Sigmoid colon (tissue), 7 donors: Measurements from ENCODE around the gene DPP6. TPM values are rescaled to one million over a fixed set of nuclear protein-coding genes. Genes with fewer than 3 reads are reported as not detected.

ENCODE experiments used
- DNase-seq: peaks from one replicate; pipeline ENCODE4 v3.0.0-alpha.2; 2019
- H3K27ac ChIP-seq, 4 donors: fragments of 200-600 bp; sonication (generic); one replicate each; pipeline ENCODE4 v1.5.1; 2016 to 2019; ENCODE audit warnings: mild to moderate bottlenecking in 1 of 4
- H3K27me3 ChIP-seq, 3 donors: fragments of 200-600 bp; sonication (generic); one replicate each; pipeline ENCODE4 v1.5.1; 2019; ENCODE audit warnings: mild to moderate bottlenecking in 1 of 3
- H3K36me3 ChIP-seq, 4 donors: fragments of 200-600 bp; sonication (generic); one replicate each; pipeline ENCODE4 v1.5.1; 2016 to 2019
- H3K4me1 ChIP-seq, 4 donors: fragments of 200-600 bp; sonication (generic); one replicate each; pipeline ENCODE4 v1.5.1; 2017 to 2019
- H3K4me3 ChIP-seq, 4 donors: fragments of 200-600 bp; sonication (generic); one replicate each; pipeline ENCODE4 v1.5.1; 2017 to 2019; ENCODE audit warnings: mild to moderate bottlenecking in 2 of 4, moderate library complexity in 1 of 4
- H3K9me3 ChIP-seq, 4 donors: fragments of 200-600 bp in 3 of 4; sonication (generic) in 3 of 4; one replicate each; pipeline versions ENCODE4 v1.5.1 to v1.6.1; 2013 to 2019
- CTCF ChIP-seq, 4 experiments: fragments of 450-650 bp in 3 of 4; fragments of 200-600 bp in 1 of 4; IDR thresholded peaks; one replicate each; pipeline ENCODE4 v1.5.1; 2016 to 2019; ENCODE audit warnings: antibody characterized with exemption in 4 of 4, mild to moderate bottlenecking in 3 of 4, moderate library complexity in 2 of 4
- EP300 ChIP-seq, 4 donors: sonication (generic); formaldehyde crosslinking; IDR thresholded peaks; one replicate each; pipeline ENCODE4 v1.6.1; 2017; ENCODE audit warnings: antibody characterized with exemption in 4 of 4
- POLR2A ChIP-seq, 2 donors: fragments of 450-650 bp; IDR thresholded peaks; one replicate each; pipeline ENCODE4 v1.6.1; 2016; ENCODE audit warnings: antibody characterized with exemption in 2 of 2, mild to moderate bottlenecking in 2 of 2, moderate library complexity in 2 of 2
- POLR2AphosphoS5 ChIP-seq, 4 donors: sonication (generic); formaldehyde crosslinking; IDR thresholded peaks; one replicate each; pipeline ENCODE4 v1.6.1; 2017; ENCODE audit warnings: antibody characterized with exemption in 4 of 4
- WGBS, 2 donors: extraction: QIAGEN DNeasy Blood & Tissue Kit; methylation state at CpG; one replicate each; pipeline ENCODE4 v1.1.7; 2013; 5-methylcytosine and 5-hydroxymethylcytosine counted together
- intact Hi-C: fragments of 100-400 bp; cut with DNase I; formaldehyde crosslinking; loops from one replicate; pipeline ENCODE4 v1.15.1; 2023
- polyA plus RNA-seq, 3 donors: library from polyadenylated mRNA; stranded (reverse); fragments of 200-250 nt; gene quantifications; one replicate each; pipeline ENCODE4 v1.2.3, GENCODE V29; 2013
- total RNA-seq, 4 donors: library from RNA; depleted of rRNA; stranded (reverse); fragments of >200 nt; gene quantifications; one replicate each; pipeline ENCODE4 v1.1.0, GENCODE V29; 2016
- donor health status: healthy with polysubstance abuse.
- donor health status: Bipolar disorder and iron deficiency.
- donor health status: healthy.

The DPP6 gene
- total and polyA plus RNA-seq, 7 donors, result 1.2 to 53.2 (median 41.0) TPM; not detected in 1

- H3K27ac ChIP-seq, result no peak overlapping the region
- 54 to 59% methylated on average over 14 of the region's 14 CpGs for WGBS, 2 donors
- peak; percentile 52 for DNase-seq
These were observed 851.0 kb downstream of the DPP6 start for GRCh38 chr7:154903083-154903731.

GRCh38 chr7:154905146-154905545 is 852.9 kb downstream of the DPP6 start:
- TF ChIP-seq POLR2AphosphoS5 (IDR thresholded peaks at IDR 0.05) (no peak), POLR2A (IDR thresholded peaks at IDR 0.05) (no peak), EP300 (IDR thresholded peaks at IDR 0.05) (no peak), CTCF (IDR thresholded peaks at IDR 0.05) (no peak)
- DNase-seq, result peak; percentile 18
- Histone ChIP-seq H3K4me3 (no peak overlapping the region), H3K4me1 (no peaks in the 10 kb centered on the region), H3K36me3 (no peaks in the 10 kb centered on the region), H3K27me3 (peaks cover 0 to 23% (median 0%) of the 10 kb centered on the region in 3 donors), H3K9me3 (no peaks in the 10 kb centered on the region), H3K27ac (no peak overlapping the region)
- WGBS, 2 donors, result 91 to 92% methylated on average over 8 of the region's 8 CpGs
- intact Hi-C loops, result no loop called here

More at GRCh38 chr7:154903083-154903731, 851.0 kb downstream of the DPP6 start:
- Histone ChIP-seq H3K9me3 (no peaks in the 10 kb centered on the region), H3K4me1 (no peaks in the 10 kb centered on the region), H3K4me3 (no peak overlapping the region), H3K36me3 (no peaks in the 10 kb centered on the region), H3K27me3 (peaks cover 0 to 18% (median 8%) of the 10 kb centered on the region in 3 donors)
- TF ChIP-seq EP300 (IDR thresholded peaks at IDR 0.05), result no peak
- TF ChIP-seq POLR2AphosphoS5 (IDR thresholded peaks at IDR 0.05), result no peak
- TF ChIP-seq CTCF (IDR thresholded peaks at IDR 0.05), result no peak
- no peak for TF ChIP-seq POLR2A (IDR thresholded peaks at IDR 0.05)
- intact Hi-C loops, result no loop called here

- no peaks in the 10 kb centered on the region for H3K4me1 ChIP-seq
- H3K27ac ChIP-seq, result no peak overlapping the region
- 84 to 87% methylated on average over 8 of the region's 8 CpGs for WGBS, 2 donors
- no peaks in the 10 kb centered on the region for H3K36me3 ChIP-seq
- H3K9me3 ChIP-seq, result no peaks in the 10 kb centered on the region
- intact Hi-C loops, result no loop called here
- TF ChIP-seq POLR2AphosphoS5 (IDR thresholded peaks at IDR 0.05) (no peak), EP300 (IDR thresholded peaks at IDR 0.05) (no peak), CTCF (IDR thresholded peaks at IDR 0.05) (no peak), POLR2A (IDR thresholded peaks at IDR 0.05) (no peak)
- H3K4me3 ChIP-seq, result no peak overlapping the region
- peaks cover 0 to 24% (median 0%) of the 10 kb centered on the region in 3 donors for H3K27me3 ChIP-seq
- DNase-seq, result peak; percentile 27
These were observed 853.4 kb downstream of the DPP6 start for GRCh38 chr7:154905615-154906014.

- Histone ChIP-seq H3K9me3 (no peaks in the 10 kb centered on the region), H3K4me3 (no peak overlapping the region), H3K4me1 (no peaks in the 10 kb centered on the region), H3K27ac (no peak overlapping the region), H3K36me3 (no peaks in the 10 kb centered on the region), H3K27me3 (peaks cover 0 to 24% (median 0%) of the 10 kb centered on the region in 3 donors)
- DNase-seq, result peak; percentile 52
- TF ChIP-seq POLR2AphosphoS5 (IDR thresholded peaks at IDR 0.05) (no peak), POLR2A (IDR thresholded peaks at IDR 0.05) (no peak), CTCF (IDR thresholded peaks at IDR 0.05) (no peak), EP300 (IDR thresholded peaks at IDR 0.05) (no peak)
- intact Hi-C loops, result no loop called here
- 92 to 95% methylated on average over 7 of the region's 7 CpGs for WGBS, 2 donors
These were observed 854.0 kb downstream of the DPP6 start for GRCh38 chr7:154906201-154906600.
